ENCODE results near the gene ME3.

DNA sequence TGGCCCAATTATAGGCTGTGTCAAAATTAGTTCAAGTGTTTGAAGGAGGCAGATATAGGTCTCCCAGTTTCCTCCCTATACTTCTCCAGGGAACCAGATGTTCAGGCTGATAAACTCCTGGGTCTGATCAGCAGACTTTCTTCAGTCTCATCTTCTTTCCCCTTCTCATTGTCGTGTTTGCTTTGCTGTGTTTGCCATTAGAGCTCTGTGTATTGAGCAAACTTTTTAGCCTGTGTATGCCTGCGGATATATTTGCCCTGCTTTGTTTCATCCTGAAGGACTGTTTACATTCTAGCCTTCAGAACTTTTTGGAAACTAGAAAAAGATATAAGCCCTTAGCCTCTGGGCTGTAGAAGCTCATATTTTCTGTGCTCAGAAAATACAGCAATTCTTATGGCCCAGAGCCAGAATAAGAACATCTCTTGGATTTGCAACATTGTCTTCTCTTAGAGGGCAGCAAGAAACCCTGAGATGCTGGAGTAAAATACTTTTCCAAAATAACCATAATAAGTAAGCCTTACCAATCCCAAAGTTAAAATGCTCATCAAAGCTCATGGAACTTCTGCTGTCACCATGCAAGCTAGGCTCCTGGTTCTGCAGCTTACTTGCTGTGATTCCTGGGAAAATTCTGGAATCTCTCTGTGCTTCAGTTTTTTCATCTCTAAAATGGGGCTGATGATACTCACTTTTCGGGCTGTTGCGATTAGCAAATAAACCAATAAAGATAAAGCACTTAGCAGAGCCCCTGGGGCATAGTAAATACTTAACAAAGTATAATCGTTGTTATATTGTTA is 34.1 kb upstream of the ME3 start:
- TF ChIP-seq, protein P1, sequence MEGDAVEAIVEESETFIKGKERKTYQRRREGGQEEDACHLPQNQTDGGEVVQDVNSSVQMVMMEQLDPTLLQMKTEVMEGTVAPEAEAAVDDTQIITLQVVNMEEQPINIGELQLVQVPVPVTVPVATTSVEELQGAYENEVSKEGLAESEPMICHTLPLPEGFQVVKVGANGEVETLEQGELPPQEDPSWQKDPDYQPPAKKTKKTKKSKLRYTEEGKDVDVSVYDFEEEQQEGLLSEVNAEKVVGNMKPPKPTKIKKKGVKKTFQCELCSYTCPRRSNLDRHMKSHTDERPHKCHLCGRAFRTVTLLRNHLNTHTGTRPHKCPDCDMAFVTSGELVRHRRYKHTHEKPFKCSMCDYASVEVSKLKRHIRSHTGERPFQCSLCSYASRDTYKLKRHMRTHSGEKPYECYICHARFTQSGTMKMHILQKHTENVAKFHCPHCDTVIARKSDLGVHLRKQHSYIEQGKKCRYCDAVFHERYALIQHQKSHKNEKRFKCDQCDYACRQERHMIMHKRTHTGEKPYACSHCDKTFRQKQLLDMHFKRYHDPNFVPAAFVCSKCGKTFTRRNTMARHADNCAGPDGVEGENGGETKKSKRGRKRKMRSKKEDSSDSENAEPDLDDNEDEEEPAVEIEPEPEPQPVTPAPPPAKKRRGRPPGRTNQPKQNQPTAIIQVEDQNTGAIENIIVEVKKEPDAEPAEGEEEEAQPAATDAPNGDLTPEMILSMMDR (conservative IDR thresholded peaks at IDR 0.05 in 1 of 2, IDR thresholded peaks at IDR 0.05 in 1 of 2; ENCODE audit: low read depth in 1 of 2, low read length in 2 of 2), result no peak
- no peak for TF ChIP-seq EZH2 (IDR thresholded peaks at IDR 0.05; ENCODE audit: low read length, missing control alignments)

Measured in fibroblast of lung (primary cell).